Vagina (tissue), 2 donors: Measurements from ENCODE around the gene KL.

Source experiments
- CTCF ChIP-seq, 3 experiments: fragments of 450-650 bp in 2 of 3; fragments of 200-600 bp in 1 of 3; sonication (generic) in 1 of 3; IDR thresholded peaks; one replicate each; pipeline ENCODE4 v1.5.1; 2017 to 2019; ENCODE audit warnings: antibody characterized with exemption in 3 of 3, mild to moderate bottlenecking in 2 of 3, moderate library complexity in 2 of 3
- POLR2A ChIP-seq, 2 donors: fragments of 450-650 bp; IDR thresholded peaks; one replicate each; pipeline ENCODE4 v1.6.1; 2017; ENCODE audit warnings: antibody characterized with exemption in 2 of 2, mild to moderate bottlenecking in 2 of 2, moderate library complexity in 2 of 2
- POLR2AphosphoS5 ChIP-seq, 2 donors: sonication (generic); formaldehyde crosslinking; IDR thresholded peaks; one replicate each; pipeline ENCODE4 v1.9.0; 2017; ENCODE audit warnings: antibody characterized with exemption in 2 of 2, mild to moderate bottlenecking in 2 of 2, low read depth in 1 of 2; ENCODE audit not compliant: insufficient read depth in 1 of 2

GRCh38 chr13:33109801-33110200, 93.6 kb downstream of the KL start:
- no peak for TF ChIP-seq CTCF (IDR thresholded peaks at IDR 0.05)
- TF ChIP-seq POLR2AphosphoS5 (IDR thresholded peaks at IDR 0.05; ENCODE audit: insufficient read depth in 1 of 2, low read depth in 1 of 2), result no peak
- no peak for TF ChIP-seq POLR2A (IDR thresholded peaks at IDR 0.05)
